ENCODE data around the gene CIPC.

The CIPC gene

GRCh38 chr14:77097700-77098528, at the start of gene CIPC:
TSS of gene CIPC (plus strand) at chr14:77098258. CDS start at chr14:77105709, 7,451 bp downstream.
- peak; percentile 98 to 99 for DNase-seq (ENCODE audit: extremely low read depth in 1 of 2, low read depth in 1 of 2)

GRCh38 chr14:77051116-77051515, 46.9 kb upstream of the CIPC start:
- no peak for DNase-seq (ENCODE audit: extremely low read depth in 1 of 2, low read depth in 1 of 2)

- no peak for DNase-seq (ENCODE audit: extremely low read depth in 1 of 2, low read depth in 1 of 2)
Observed at GRCh38 chr14:77052281-77053044, 45.6 kb upstream of the CIPC start.

- DNase-seq (ENCODE audit: extremely low read depth in 1 of 2, low read depth in 1 of 2), result no peak
Observed at GRCh38 chr14:77053046-77053841, 44.8 kb upstream of the CIPC start.

- DNase-seq (ENCODE audit: extremely low read depth in 1 of 2, low read depth in 1 of 2), result no peak
Observed at GRCh38 chr14:77055306-77055705, 42.8 kb upstream of the CIPC start.

- DNase-seq (ENCODE audit: extremely low read depth in 1 of 2, low read depth in 1 of 2), result no peak
Observed at GRCh38 chr14:77055981-77056380, 42.1 kb upstream of the CIPC start.

GRCh38 chr14:77058117-77058516, 39.9 kb upstream of the CIPC start:
- no peak for DNase-seq (ENCODE audit: extremely low read depth in 1 of 2, low read depth in 1 of 2)

- DNase-seq (ENCODE audit: extremely low read depth in 1 of 2, low read depth in 1 of 2), result no peak
Observed at GRCh38 chr14:77058785-77059184, 39.3 kb upstream of the CIPC start.

GRCh38 chr14:77059276-77059915, 38.7 kb upstream of the CIPC start:
- no peak for DNase-seq (ENCODE audit: extremely low read depth in 1 of 2, low read depth in 1 of 2)

GRCh38 chr14:77061630-77062257, 36.3 kb upstream of the CIPC start:
- no peak for DNase-seq (ENCODE audit: extremely low read depth in 1 of 2, low read depth in 1 of 2)

GRCh38 chr14:77062261-77062660, 35.8 kb upstream of the CIPC start:
- DNase-seq (ENCODE audit: extremely low read depth in 1 of 2, low read depth in 1 of 2), result no peak

- DNase-seq (ENCODE audit: extremely low read depth in 1 of 2, low read depth in 1 of 2), result no peak
Observed at GRCh38 chr14:77063571-77064171, 34.4 kb upstream of the CIPC start.

- no peak for DNase-seq (ENCODE audit: extremely low read depth in 1 of 2, low read depth in 1 of 2)
Observed at GRCh38 chr14:77064521-77065178, 33.4 kb upstream of the CIPC start.

- no peak for DNase-seq (ENCODE audit: extremely low read depth in 1 of 2, low read depth in 1 of 2)
Observed at GRCh38 chr14:77065851-77066577, 32.0 kb upstream of the CIPC start.

- DNase-seq (ENCODE audit: extremely low read depth in 1 of 2, low read depth in 1 of 2), result no peak
Observed at GRCh38 chr14:77066578-77067172, 31.4 kb upstream of the CIPC start.

GRCh38 chr14:77067632-77068516, 30.2 kb upstream of the CIPC start:
- DNase-seq (ENCODE audit: extremely low read depth in 1 of 2, low read depth in 1 of 2), result peak in 1 of 2 donors; percentile 24

GRCh38 chr14:77068517-77069200, 29.4 kb upstream of the CIPC start:
- DNase-seq (ENCODE audit: extremely low read depth in 1 of 2, low read depth in 1 of 2), result no peak

Measured in stimulated activated CD8-positive, alpha-beta memory T cell treated with anti-CD3 and anti-CD28 coated beads, Interleukin-7, amount 100 ng/mL, for 48 hours (primary cell).